H1 (cell line): ENCODE data around the gene TEX264.

Experiments
- CTCF ChIP-seq, 3 experiments: IDR thresholded peaks; 1 replicate in 2 of 3; 2 replicates in 1 of 3; pipeline versions ENCODE4 v1.5.1 to v1.6.1; 2011; ENCODE audit warnings: low read length in 3 of 3, mild to moderate bottlenecking in 3 of 3, inconsistent platforms in 2 of 3, low read depth in 1 of 3, moderate library complexity in 1 of 3; ENCODE audit not compliant: insufficient read depth in 1 of 3; ENCODE audit errors: control extremely low read depth in 1 of 3
- EGR1 ChIP-seq: IDR thresholded peaks from 2 replicates; pipeline ENCODE4 v1.6.1; 2011; ENCODE audit warnings: low read depth, low read length, borderline replicate concordance
- JUND ChIP-seq: IDR thresholded peaks from 2 replicates; pipeline ENCODE4 v1.6.1; 2011; ENCODE audit warnings: mild to moderate bottlenecking, improper control_type of control experiment, low read length
- POLR2A ChIP-seq, 2 experiments: IDR thresholded peaks; 1 replicate in 1 of 2; 2 replicates in 1 of 2; pipeline ENCODE4 v1.6.1; 2011; ENCODE audit warnings: low read depth in 2 of 2, low read length in 2 of 2, mild to moderate bottlenecking in 2 of 2; ENCODE audit errors: control extremely low read depth in 1 of 2
- YY1 ChIP-seq: IDR thresholded peaks from 2 replicates; pipeline ENCODE4 v1.6.1; 2011; ENCODE audit warnings: low read depth, mild to moderate bottlenecking, low read length

- TF ChIP-seq YY1 (no peak), EGR1 (no peak), JUND (no peak), POLR2A (IDR thresholded peaks at IDR 0.05; ENCODE audit: control extremely low read depth in 1 of 2, low read depth in 2 of 2, low read length in 2 of 2) (no peak), CTCF (IDR thresholded peaks at IDR 0.05; ENCODE audit: control extremely low read depth in 1 of 3, insufficient read depth in 1 of 3, low read depth in 1 of 3, low read length in 3 of 3) (no peak)
Measured at GRCh38 chr3:51680663-51681230, 9.7 kb downstream of the TEX264 start.
